Stimulated activated CD4-positive, alpha-beta T cell treated with anti-CD3 and anti-CD28 coated beads, Interleukin-15, amount 100 ng/mL, for 48 hours (primary cell): ENCODE measurements around the gene SEMA3A.
"Not testable (repeated sequence)": the region's sequence is repeated elsewhere in the genome, so short reads cannot be mapped to it uniquely, and the experiment has no call there.

ENCODE experiments used
- DNase-seq, 2 donors: peaks; one replicate each; pipeline ENCODE4 v3.0.0-alpha.2; 2020; ENCODE audit warnings: low read depth in 2 of 2

SEMA3A gene

DNA sequence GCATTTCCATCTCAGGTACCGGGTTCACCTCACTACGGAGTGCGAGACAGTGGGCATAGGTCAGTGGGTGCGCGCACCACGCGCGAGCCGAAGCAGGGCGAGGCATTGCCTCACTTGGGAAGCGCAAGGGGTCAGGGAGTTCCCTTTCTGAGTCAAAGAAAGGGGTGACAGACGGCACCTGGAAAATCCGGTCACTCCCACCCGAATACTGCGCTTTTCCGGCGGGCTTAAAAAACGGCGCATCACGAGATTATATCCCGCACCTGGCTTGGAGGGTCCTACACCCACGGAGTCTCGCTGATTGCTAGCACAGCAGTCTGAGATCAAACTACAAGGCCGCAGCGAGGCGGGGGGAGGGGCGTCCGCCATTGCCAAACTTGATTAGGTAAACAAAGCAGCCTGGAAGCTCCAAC, 132.1 kb downstream of the SEMA3A start:
- DNase-seq = not testable (repeated sequence)

DNA sequence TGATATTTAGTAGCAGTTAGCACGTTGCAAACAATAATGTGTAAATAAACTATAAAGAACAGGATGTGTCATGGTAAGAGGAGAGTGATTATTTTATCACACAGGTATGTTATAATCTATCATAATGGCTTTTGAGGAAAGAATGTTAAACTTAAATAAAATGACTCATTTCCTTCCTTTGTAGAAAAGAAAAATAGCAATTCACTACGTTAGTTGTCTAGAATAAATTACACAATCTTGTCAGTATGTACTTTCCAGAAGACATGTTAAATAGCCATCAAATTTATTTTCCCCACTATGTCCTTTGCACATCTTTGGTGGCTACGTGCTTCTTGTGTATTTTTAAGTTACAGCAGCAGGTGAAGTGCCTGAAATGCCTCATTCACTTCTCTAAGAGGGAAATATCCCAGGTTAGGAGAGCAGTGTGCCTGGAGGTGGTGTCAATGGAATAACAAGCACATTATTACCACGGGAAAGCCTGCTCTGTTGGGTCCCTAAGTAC, 133.8 kb downstream of the SEMA3A start:
- DNase-seq = no peak

DNA sequence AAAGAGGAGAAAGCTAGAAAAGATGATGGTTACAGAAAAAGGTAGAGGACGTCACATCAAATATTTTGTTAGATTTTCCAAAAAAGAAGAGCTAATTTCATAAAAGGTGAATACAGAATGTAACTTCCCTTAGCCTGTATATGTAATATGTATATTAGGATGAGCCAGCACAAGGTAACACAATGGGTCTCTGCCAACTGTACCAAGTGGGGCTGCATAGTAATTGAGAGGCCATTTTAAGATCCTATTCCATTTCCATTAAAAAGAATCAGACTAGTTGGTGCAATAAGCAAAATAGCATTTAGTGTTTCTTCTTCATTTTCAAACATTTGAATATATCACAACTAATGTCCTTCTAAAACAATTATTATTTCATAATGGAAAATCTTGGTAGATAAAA, 134.6 kb downstream of the SEMA3A start:
- DNase-seq = no peak

DNA sequence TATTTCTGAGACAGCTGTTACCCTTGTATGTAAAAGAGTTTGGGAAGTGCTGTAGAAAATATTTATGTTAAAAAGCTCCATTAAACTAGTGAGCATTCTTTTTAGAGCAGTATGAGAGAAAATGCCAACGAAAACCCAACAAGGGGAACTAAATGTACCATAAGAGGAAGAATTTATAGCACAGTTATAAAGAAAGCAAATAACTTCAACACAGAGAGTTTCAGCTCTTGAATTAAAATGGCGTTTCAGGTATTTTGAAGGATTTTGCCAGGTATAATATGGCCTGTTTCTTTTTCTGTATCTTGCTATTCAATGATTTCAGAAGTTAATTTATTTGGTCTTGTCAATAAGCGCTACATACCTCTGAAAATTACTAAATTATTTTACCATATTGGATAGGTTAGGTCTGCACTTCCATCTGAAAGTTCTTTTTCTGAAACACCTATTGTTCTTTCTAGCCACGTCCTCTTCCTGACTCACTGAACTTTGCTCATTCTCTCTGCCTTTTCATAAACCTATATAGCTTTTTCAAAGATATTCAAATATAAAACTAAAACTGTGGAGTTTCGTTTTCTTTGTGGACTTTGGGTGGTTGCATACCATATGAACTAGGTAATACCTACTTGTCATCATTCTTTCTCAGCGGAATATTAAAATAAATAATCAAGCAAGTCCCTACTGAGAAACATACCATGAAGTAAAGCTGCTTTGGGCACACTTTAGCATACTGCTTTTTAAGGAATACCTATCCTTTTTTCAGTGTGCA, 136.1 kb downstream of the SEMA3A start:
- DNase-seq = no peak

DNA sequence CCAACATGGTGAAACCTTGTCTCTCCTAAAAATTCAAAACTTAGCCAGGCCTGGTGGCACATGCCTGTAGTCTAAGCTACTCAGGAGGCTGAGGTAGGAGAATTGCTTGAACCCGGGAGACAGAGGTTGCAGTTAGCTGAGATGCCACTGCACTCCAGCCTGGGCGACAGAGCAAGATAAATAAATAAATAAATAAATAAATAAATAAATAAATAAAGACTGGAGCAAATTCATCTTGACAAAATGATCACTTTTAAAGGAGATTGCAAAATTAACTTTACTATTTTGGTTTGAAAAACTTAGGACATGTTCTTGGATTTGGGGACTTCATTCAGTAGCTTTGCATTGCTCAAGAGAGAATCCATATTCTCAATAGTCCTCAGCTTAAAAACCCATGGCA, 137.0 kb downstream of the SEMA3A start:
- DNase-seq = no peak

DNA sequence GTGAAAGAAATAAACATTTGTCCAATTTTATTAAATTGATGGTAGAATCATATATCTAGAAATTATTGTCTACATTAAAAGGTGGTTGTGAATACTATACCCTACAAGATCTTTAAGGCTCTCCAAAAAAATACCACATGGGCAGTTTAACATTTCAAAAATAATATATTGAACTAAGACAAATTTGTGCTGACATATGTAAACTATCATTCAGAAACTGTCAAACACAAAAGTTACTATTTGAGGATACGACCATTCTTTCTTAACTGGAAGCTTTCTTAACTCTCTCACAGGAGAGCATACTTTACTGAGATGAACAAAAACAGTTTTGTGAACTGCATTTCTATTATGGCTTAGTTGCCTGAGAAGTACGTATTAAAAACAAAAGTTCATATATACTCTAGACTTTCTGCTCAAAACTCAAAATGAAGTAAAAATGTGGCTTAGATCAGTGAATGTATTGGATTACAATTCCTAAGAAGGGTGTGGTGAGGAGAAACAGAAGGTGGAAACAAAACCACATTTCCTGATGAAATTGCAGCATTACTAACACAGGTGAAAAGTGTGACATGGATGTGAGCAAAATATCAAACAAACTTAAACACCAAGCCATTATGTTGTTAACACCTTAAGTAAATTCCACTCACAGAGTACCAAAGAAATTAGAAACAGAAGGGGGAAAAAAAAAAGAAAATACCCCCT, 138.5 kb downstream of the SEMA3A start:
- no peak for DNase-seq

DNA sequence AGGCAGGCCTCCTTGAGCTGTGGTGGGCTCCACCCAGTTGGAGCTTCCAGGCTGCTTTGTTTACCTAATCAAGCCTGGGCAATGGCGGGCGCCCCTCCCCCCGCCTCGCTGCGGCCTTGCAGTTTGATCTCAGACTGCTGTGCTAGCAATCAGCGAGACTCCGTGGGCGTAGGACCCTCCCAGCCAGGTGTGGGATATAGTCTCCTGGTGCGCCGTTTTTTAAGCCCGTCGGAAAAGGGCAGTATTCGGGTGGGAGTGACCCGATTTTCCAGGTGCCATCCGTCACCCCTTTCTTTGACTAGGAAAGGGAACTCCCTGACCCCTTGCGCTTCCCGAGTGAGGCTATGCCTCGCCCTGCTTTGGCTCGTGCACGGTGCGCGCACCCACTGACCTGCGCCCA, 139.4 kb downstream of the SEMA3A start:
- not testable (repeated sequence) for DNase-seq

DNA sequence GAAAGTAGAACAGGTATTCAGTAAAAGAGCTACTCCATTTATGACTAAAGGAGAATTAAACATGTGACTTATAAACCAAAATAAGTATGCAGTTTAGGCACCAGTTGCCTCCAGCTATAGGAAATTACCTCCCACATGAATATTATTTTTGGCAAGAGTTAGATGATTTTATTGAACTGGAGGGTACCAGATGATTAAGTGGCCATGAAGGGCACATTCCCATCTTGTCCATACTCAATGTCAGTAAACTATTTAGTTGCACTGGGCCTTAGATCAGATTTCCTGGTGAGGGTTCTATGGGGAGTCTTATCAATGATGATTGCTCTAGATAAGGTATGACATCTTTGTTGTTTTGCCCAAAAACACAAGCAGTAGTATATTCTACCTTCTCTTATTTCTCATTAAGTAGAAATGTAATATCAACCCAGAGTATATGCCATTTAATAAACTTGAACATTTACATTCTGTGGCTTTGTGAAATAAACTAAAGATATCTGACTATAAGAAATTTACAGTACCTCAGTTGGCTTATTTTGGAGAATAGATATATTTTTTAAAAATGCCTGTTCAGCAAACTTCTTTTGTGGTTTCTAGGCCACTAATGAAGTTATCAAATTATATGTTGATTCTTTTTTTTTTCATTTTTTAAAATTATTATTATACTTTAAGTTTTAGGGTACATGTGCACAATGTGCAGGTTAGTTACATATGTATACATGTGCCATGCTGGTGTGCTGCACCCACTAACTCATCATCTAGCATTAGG, 145.3 kb downstream of the SEMA3A start:
- DNase-seq = no peak

DNA sequence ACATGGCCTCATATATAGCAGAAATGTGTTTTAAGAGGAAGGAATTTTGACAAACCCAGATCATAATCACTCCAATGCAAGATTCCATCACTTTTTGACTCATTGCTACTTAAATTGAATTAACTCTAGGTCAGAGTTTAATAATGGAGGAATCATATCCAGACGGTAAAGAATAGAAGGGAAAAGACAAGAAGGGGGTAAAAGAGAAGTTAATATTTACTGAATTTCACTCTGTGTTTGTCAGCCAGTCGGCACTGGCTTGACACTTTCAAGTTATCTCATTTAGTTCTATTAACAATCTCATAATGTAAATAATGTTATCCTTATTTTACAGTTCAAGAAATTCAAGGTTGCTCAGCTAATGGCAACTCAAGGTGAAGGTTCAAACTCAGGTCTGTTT, 147.5 kb downstream of the SEMA3A start:
- DNase-seq = no peak

DNA sequence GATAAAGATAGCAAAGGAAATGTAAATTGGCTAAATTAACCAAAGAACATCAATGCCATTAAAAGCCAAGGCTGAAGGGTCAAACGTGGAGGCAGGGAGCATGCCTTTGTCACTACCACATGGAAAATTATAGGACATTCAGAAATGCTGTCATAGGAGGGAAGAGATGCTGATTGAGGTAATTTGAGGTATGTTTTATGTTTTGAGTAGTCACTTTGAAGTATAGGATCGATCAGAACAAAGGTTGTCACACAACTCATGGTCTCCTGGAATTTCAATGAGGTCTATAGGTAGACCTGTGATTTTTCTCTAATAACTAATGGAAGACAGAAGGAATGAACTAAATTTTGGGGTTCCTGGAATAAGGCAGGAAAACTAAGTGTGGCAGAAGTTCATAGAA, 149.8 kb downstream of the SEMA3A start:
- no peak for DNase-seq

DNA sequence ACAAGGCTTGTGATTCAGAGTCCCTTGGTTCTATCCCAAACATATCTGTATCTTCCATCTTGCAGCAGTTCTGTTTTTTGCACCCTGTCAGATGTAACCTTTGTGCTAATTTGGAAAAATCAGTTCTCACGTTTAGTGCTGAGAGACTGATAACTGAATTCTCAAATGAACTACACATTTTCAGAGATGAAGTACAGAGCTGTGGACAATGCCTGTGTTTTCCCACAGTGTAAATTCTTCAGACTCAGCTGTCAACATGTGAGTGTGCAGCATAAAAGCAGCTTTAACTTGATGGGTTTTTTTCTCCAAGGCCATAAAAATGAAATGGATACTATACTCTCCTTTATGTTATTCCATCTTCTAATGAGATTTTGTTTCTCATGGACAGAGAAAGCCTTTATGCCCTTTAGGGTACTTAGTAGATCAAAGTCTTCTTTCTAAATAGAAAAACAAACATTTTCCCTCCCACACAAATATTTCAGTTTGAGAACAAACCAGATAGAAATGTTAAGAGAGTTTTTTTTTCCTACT, 150.9 kb downstream of the SEMA3A start:
- no peak for DNase-seq

DNA sequence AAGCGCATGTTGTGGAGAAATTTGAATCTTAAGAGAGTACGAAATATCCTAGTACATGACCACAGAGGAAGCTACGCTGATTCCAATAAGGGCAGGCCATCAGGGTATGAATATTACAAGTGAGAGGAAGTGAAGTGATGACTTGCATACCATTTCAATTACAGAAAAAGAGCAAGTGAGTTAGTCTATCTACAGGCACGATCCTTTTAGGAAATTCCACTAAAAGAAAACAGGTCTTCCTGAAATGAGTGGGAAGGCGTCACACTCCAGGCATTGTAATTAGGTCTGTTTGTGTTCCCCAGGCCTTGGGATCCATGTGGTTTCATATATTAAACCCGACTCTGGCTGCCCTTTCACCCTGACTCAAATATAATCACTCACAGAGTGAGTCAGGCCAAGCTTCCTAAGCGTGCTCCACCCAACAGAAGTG, 152.5 kb downstream of the SEMA3A start:
- DNase-seq = no peak

DNA sequence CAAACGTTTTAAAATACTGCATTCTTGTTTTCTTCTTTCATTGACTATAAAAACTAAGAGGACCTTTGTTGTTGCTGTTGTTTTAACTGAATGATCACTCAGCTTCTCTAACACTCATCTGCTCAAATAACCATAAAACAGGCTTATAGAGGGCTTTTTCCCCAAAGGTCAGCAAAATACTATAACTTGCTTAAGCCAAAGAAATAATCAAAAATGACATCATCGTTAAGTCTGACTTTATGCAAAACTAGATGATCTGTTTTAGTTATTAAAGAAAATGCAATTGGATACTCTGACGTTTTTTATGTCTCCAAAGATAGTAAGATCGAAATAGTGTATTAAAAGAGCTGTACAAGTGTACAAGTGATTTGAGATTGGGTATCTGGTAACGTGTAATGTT, 152.9 kb downstream of the SEMA3A start:
- DNase-seq = no peak

DNA sequence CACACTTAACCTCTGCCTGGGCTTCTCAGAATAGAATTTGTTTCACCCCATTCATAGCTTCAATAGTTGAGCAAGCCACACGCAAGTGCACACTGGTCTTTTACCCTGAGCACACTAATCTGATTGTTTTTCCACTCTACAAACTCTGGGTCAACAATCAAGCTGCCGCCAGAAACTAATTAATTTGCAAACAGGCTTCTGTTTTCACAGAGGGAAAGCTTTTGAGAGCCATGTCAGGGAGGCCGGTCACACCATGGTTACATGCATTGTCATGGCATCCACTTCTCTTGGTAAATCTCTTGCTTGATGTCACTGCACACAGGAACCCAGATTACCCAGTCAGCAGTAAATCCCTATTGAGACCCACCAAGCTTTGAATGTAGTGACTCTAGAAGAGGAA, 154.2 kb downstream of the SEMA3A start:
- DNase-seq = no peak

DNA sequence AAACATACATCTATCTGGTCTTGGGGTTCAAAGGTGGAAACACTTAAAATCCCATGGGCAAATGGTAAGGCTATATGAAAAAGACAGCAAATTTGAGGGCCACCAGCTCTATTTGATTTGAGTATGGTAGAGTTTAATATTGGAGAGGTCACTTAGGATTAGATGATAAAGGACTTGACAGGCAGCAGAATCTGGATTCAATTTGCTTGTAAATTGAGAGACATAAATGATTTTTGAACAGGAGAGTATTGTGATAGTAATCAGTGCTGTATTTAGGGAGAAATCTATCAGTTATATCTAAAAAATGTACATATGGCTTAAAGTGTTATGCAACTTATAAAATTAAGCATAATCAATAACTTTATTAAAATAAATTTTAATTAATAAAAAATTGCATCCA, 155.2 kb downstream of the SEMA3A start:
- DNase-seq = no peak

DNA sequence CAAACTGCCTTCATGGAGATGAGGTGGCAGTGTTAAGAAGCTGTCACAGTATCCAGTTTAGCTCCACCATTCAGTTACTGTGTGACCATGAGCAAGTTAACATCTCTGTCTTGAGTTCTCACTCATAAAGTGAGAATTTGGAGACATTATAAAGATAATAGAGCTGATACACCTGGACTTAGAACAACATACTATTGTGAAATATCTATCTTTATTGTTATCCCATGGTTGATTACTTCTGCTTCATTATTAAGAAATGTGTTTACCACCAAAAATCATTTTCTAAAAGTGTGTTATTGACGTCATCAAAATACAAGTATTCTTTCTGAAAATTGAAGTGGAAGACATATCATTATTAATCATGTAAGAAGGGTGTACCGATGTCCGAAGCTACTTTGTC, 166.9 kb downstream of the SEMA3A start:
- no peak for DNase-seq

DNA sequence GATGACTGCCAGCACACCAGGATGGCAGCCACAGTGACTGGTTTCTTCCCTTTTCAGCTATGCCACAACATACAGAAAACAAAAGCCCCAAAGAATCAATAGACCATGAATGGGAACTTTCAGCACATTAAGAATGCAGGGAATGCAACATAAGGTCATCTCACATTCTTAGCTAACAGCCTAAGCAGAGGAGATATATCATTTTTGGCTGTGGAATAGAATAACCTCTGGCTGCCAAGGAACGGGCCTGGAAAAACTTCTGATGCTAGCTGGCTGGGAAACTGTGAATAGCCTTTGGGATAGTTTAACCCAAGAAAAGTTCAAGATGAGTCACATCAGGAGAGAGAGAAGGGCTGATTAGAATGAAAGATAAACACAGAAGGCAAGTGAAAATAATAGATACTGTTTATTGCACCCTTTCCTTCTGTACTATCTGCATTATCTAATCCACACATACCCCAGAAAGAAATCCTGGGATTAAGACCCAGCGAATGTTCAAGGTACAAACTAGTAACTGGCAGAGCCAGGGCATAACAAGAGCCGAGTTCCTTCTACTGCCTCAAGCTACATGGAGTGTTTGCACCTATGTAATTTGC, 169.2 kb downstream of the SEMA3A start:
- DNase-seq = no peak

DNA sequence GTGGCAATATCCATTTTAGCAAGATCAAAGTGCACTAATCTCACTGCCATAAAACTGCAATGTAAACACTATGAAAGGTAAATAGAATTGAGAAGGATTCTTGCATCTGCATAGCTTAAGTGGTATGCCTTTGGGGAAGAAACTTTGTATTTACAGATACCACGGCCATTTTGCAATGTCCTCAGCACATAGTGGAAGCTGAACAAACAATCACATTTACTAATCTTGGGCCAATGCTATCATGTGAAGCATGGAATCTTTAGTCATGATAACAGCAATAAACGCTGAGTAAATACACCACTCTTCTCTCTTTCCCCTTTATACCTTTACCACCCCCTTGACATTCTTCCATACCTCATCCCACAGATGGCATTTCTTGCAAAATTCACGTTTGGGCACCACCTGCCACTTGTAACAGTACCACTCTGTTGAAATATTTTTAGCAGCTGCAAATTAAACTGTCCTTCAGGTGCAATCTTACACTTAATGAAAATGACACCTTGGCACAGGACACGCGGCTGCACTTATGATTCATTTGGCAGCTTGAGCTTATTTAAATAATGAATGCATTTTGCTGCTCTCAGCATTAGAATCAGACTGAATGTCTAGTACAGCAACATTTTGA, 171.8 kb downstream of the SEMA3A start:
- DNase-seq = no peak

DNA sequence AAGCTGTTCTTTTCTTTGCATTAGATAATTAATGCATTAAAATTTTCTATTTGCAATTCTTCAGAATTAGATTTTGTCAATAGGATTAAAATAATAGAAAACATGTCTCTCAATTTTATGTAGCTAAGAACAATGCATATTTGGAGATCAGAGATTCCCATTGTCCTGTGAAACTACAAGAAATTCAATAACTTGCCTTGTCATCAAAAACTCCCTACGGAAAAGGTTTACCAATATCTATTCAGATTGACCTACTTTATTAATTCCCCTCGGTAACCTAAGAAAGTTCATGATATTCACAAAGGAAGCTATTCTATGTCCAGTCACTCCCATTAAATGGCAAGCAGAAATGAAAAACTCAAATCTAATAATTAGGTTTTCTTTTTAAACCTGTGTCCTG, 172.6 kb downstream of the SEMA3A start:
- DNase-seq = no peak

DNA sequence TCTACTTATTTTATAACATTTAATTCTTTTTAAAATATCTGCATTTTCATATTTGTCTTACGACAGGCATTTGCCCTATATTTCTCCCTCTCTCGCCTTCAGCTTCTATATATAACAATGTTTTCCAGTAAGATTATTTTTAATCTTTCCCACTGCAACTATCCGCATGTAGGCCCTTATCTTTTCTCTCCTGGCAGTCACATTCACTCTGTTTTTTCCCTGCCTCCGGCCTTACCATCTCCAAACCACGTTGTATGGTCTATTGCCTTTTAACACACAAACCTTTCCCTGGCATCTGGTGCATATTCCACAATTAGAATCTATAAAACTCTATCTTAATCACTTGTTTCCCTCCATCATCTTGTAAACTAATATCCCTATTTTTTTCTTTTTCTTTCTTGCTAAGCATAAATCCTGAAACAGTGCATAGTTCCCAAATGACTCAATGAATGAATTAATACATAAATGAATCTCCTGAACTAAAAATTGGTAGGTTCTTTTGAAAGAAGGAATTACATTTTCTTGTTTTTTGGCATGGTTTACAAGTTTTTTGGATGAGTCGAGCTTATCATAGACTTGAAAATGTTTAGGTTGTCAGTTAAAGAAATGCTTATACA, 173.2 kb downstream of the SEMA3A start:
- DNase-seq = no peak

DNA sequence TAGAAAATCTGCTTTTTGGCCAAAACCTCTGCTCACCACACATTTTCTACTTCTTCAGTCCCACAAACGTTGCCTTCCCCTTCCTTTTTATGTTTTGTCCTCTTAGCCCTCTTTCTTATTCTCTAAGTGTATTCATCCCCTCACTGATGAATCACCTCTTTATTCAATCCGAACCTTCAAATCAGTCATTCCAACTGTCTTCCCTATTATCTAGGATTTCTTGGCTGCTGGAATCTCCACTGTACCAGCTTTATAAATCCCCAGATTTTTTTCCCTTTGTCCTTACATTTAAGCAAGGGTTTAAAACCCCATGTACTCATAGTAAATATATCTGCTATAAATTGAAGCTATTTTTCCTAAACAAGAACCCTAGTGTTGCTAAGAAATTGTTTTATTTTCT, 176.9 kb downstream of the SEMA3A start:
- no peak for DNase-seq
